Esophagus muscularis mucosa (tissue), 4 donors: ENCODE results near the gene GLMN.

Experiments used
- CTCF ChIP-seq, 3 experiments: fragments of 200-600 bp in 2 of 3; fragments of 450-650 bp in 1 of 3; sonication (generic) in 2 of 3; IDR thresholded peaks; one replicate each; pipeline ENCODE4 v1.5.1; 2017 to 2019; ENCODE audit warnings: antibody characterized with exemption in 3 of 3, mild to moderate bottlenecking in 2 of 3, moderate library complexity in 1 of 3
- EP300 ChIP-seq: sonication (generic); formaldehyde crosslinking; IDR thresholded peaks from one replicate; pipeline ENCODE4 v1.6.1; 2017; ENCODE audit warnings: antibody characterized with exemption
- POLR2A ChIP-seq: fragments of 450-650 bp; IDR thresholded peaks from one replicate; pipeline ENCODE4 v1.6.1; 2017; ENCODE audit warnings: antibody characterized with exemption, moderate library complexity, mild to moderate bottlenecking, low read depth

GRCh38 chr1:92333668-92334067 is 34.9 kb upstream of the GLMN start:
- TF ChIP-seq CTCF (IDR thresholded peaks at IDR 0.05) (no peak), EP300 (no peak), POLR2A (no peak)
